ENCODE results near the gene PTPN22. TPM values are rescaled to one million over a fixed set of nuclear protein-coding genes. Genes with fewer than 3 reads are reported as not detected.

Gene PTPN22
- total and polyA plus RNA-seq, 9 of the 15 experiments (the other 6 are each of a cell fraction or from before 2014, with no cell fraction given), result 0.45 to 4.6 (median 1.1) TPM

DNA sequence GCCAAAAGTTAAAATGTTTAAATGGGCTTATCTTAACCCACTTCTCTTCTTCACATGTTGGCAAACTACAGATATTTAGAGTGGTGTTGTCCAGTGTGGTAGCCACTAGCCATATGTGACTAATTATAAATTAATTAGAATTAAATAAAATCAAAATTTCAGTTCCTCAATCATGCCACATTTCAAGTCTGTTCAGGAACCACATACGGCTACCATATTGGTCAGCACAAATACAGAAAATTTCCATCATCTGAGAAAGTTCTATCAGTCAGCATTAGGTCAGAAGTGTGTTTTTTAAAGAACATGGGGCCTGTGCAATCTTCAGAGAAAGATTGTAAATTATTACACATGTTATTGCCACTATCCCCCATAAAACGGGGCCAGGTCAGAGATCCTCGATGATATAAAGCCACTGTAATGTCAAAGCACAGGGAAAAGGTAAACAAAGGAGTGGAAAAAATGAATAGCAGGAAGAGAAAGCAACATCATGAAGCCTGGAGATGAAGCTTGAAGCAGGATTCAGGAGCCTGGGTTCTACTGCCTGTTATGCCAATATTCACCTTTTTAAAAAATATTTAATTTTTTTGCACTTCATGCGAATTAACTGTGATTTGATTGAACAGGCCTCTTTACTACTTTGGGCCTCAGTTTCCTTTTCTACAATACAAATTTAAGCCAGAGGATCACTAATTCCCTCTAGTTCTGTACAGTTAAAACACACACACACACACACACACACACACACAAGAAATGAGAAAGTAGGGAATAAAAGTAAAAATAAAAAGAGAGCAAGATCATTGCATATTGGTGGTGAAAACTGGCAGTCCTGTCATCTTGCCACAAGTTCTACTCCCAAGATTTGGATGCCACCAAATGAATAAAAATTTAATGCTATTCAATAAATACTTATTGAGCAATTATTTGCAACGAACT, 61.6 kb downstream of the PTPN22 start (continued):
- TF ChIP-seq, protein P1, sequence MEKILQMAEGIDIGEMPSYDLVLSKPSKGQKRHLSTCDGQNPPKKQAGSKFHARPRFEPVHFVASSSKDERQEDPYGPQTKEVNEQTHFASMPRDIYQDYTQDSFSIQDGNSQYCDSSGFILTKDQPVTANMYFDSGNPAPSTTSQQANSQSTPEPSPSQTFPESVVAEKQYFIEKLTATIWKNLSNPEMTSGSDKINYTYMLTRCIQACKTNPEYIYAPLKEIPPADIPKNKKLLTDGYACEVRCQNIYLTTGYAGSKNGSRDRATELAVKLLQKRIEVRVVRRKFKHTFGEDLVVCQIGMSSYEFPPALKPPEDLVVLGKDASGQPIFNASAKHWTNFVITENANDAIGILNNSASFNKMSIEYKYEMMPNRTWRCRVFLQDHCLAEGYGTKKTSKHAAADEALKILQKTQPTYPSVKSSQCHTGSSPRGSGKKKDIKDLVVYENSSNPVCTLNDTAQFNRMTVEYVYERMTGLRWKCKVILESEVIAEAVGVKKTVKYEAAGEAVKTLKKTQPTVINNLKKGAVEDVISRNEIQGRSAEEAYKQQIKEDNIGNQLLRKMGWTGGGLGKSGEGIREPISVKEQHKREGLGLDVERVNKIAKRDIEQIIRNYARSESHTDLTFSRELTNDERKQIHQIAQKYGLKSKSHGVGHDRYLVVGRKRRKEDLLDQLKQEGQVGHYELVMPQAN (IDR thresholded peaks at IDR 0.05; ENCODE audit: borderline replicate concordance), result peak; percentile 56; the same call in 1 of the 2 replicates
- TF ChIP-seq SMARCA5 (IDR thresholded peaks at IDR 0.05), result no peak
- TF ChIP-seq FOSL1 (tag; conservative IDR thresholded peaks at IDR 0.05), result peak; percentile 70
- TF ChIP-seq TSC22D4 (tag; IDR thresholded peaks at IDR 0.05), result no peak
- no peak for TF ChIP-seq MXI1 (IDR thresholded peaks at IDR 0.05; ENCODE audit: low read depth, low read length)
- no peak for TF ChIP-seq RAD51 (IDR thresholded peaks at IDR 0.05; ENCODE audit: borderline replicate concordance, low read depth)
- TF ChIP-seq POLR3G (IDR thresholded peaks at IDR 0.05; ENCODE audit: extremely low read depth, insufficient read length, insufficient replicate concordance), result no peak
- TF ChIP-seq NR2C2 (CRISPR knock-in tag; IDR thresholded peaks at IDR 0.05), result no peak
- no peak for TF ChIP-seq NR2C2 (tag; IDR thresholded peaks at IDR 0.05)
- no peak for TF ChIP-seq RCOR1 (IDR thresholded peaks at IDR 0.05; ENCODE audit: borderline replicate concordance in 1 of 2, low read depth in 2 of 2, low read length in 2 of 2)
- no peak for TF ChIP-seq CHD1 (IDR thresholded peaks at IDR 0.05; ENCODE audit: low read length)
- TF ChIP-seq EHMT2 (IDR thresholded peaks at IDR 0.05), result 0 out of 2 replicates have a peak, but pooled peaks have one; percentile 29
- peak; percentile 77; the same call in 1 of the 2 replicates for TF ChIP-seq NFATC3 (IDR thresholded peaks at IDR 0.05)
- no peak for TF ChIP-seq PYGO2 (tag; IDR thresholded peaks at IDR 0.05)
- no peak for TF ChIP-seq HNRNPH1 (optimal IDR thresholded peaks at IDR 0.05; ENCODE audit: low read depth, low read length)
- 0 out of 2 replicates have a peak, but pooled peaks have one; percentile 60 for TF ChIP-seq SMARCA4 (IDR thresholded peaks at IDR 0.05)
- TF ChIP-seq SRSF3 (IDR thresholded peaks at IDR 0.05; ENCODE audit: insufficient read depth, low read length), result no peak
- TF ChIP-seq ZNF76 (CRISPR knock-in tag; IDR thresholded peaks at IDR 0.05; ENCODE audit: borderline replicate concordance), result no peak
- no peak for TF ChIP-seq ELF4 (CRISPR knock-in tag; IDR thresholded peaks at IDR 0.05)
- no peak for TF ChIP-seq ZNF75A (CRISPR knock-in tag; IDR thresholded peaks at IDR 0.05)
- TF ChIP-seq FOXJ2 (tag; IDR thresholded peaks at IDR 0.05), result peak; percentile 76
- TF ChIP-seq GABPA (tag; conservative IDR thresholded peaks at IDR 0.05; ENCODE audit: low read depth), result no peak
- no peak for TF ChIP-seq BMI1 (IDR thresholded peaks at IDR 0.05; ENCODE audit: low read length)
- no peak for TF ChIP-seq SIN3B (IDR thresholded peaks at IDR 0.05; ENCODE audit: low read depth)
- no peak for TF ChIP-seq CC2D1A (IDR thresholded peaks at IDR 0.05)
- TF ChIP-seq MEF2A (IDR thresholded peaks at IDR 0.05; ENCODE audit: control insufficient read depth, low read depth, low read length), result no peak
- TF ChIP-seq MECOM (CRISPR knock-in tag; IDR thresholded peaks at IDR 0.05), result no peak
- no peak for TF ChIP-seq ATF1 (CRISPR knock-in tag; IDR thresholded peaks at IDR 0.05)
- TF ChIP-seq ATF1 (tag; IDR thresholded peaks at IDR 0.05), result no peak
- no peak for TF ChIP-seq HIVEP1 (CRISPR knock-in tag; IDR thresholded peaks at IDR 0.05)
- TF ChIP-seq SOX6 (IDR thresholded peaks at IDR 0.05), result no peak
- no peak for TF ChIP-seq ZNF316 (IDR thresholded peaks at IDR 0.05)
- no peak for TF ChIP-seq PHF20 (IDR thresholded peaks at IDR 0.05; ENCODE audit: partially characterized antibody)

Data from K562 (cell line).